HG03280 (cell line): ENCODE measurements around the gene CEP85L.

ENCODE experiments used
- ATAC-seq: cut with Tn5 transposase; IDR thresholded peaks from one replicate; pipeline ENCODE4 v1.9.1; 2021; ENCODE audit warnings: mild to moderate bottlenecking, moderate library complexity; ENCODE audit not compliant: unreplicated experiment

CEP85L gene

DNA sequence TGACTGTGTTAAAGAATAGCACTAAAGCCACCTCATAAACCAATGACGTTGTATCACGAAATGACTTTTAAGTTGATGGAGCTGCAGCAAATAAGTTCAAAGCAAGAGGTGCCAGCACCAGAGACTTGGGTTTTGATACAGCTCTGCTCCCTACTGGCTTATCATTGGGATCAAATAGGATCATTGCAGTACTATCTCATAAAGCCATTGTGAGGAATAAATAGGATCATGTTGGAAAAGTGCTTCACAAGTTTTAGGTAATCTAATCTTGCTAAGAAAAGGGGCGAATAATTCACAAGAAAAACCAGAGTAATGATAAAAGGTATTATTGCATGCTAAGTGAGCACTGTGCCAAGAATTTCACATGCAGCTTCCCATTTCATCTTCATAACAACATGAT, 10.4 kb upstream of the CEP85L start:
- ATAC-seq, result no peak

DNA sequence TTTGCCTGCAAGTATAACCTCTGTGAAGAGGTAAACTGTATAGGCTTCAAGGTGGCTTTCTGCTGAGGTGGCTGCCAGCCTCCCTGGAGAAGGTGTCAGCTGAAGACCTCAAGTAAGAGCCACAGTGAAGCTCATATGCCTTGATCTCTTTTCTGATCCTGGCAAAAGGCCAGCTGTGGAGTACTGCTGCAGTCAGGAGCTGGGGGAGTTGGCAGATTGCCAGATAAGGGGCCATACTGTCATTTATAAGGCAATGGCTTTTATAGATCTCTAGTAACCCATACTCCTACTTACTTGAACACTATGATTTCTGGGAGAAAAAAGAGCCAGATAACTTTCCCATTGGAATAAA, 8.8 kb upstream of the CEP85L start:
- ATAC-seq, result no peak

DNA sequence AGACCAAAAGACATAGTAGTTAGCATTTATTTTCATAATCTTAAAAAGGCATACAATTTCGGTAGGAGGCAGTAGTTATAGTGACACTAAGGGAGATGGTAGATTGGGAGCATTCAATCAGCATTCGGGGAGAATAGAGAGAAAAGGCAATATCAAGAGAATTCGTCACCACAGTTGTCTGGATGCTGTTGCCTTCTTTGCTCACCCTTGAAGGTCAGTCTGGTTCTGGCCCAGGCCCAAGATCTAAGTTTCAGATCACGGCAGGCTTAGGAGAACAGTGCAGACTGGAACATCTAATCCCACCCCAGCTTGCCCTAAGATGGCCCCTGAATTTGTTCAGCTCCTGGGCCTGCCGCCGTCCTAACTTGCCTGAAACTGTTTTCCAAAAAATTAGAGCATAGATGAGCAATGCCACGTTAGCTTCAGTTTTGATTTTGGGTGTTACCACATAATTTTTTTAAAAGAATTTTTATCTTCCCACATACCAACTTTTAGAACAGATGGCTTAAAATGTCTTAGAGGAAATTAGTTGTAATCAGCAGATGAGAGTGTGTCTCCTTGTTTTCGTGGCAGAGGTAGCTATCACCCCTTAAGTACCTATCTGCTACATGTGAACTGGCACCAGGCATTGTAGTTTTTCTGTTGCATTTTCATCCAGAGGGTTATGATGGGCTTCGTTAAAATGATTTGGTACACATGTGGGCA, 8.3 kb upstream of the CEP85L start:
- no peak for ATAC-seq

DNA sequence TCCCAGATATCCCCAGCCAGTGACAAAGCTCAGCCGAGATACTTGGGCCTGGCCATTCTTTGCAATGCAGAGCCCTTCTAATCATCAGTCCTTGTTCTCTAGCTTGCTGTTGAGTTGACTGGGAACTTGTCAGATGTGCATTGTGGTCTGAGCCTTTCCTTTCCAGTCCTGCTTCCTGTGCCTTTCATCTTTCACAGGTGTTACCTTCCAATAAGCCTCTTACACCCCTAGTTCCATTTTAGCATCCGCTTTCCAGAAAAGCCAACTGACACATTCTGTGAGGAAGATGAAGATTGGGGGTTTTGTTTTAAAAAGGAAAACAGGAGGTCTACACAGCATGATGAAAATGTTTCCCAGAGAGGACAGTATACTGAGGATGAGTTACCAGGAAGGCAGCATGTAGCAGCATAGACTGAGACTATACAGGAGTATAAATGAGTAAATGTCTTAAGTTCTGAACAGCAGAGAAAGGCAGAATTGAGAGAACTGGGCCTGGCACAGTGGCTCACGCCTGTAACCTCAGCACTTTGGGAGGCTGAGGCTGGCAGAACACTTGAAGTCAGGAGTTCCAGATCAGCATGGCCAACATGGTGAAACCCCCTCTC, 5.6 kb upstream of the CEP85L start:
- ATAC-seq, result no peak

DNA sequence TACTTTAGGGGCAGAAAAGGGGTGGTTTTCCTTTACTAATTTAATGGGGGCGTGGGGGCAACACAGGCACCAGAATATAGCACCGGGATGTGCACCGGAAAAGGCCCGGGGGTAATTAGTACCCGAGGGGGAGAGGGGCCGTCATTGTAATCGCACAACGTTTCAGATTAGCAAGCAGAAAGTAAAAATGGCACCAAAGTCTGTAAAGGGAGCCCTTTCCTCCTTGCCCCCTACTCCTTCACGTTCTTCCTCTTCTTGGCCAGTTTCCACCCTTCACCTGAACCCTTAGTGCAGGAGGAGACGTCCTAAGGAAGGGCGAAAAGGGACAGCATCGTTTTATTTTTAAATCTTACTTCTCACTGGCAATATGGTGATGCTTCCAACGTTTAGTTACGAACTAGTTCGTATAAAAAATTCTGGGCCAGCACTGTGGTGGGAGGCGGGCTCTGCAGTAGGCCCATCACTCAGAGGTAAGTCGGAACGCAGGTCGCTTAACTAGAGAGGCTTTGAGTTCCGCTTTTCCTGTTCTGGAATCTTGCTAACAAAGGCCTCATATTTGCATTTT, 742 bp upstream of the CEP85L start:
- ATAC-seq, result no peak

DNA sequence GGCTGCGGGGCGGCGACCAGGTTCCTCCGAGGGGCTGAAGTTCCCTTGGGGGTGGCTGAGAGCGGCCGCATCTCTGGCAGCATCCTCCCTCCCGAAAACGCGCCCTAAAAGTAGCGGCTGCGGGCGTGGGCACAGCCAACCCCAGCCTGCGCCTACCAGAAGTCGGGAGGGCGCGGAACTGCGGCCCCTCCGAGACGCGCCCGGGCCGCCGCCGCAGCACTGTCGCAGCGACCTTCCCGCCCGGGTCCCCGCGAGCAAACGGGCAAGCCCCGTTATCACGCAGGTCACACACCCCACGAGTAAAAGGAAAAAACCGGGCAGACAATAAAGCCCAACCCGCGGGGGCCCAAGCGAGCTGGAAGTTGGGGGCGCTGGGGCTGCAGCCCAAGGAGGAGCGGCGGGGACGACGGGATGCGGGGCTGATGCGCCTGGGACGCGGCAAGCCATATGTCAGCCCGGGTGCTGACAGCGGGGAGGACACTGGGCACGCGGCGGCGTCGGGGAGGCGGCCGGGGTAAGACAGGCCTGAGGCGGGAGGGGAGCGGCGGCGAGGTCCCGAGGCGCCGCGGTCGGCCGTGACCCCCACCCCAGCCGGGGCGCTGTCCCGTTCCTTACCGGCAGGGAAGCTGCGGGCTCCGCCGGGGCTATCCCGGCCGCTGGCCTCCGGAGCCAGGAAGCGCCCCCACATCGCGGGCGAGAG, 659 bp downstream of the CEP85L start:
- peak; percentile 36 for ATAC-seq

DNA sequence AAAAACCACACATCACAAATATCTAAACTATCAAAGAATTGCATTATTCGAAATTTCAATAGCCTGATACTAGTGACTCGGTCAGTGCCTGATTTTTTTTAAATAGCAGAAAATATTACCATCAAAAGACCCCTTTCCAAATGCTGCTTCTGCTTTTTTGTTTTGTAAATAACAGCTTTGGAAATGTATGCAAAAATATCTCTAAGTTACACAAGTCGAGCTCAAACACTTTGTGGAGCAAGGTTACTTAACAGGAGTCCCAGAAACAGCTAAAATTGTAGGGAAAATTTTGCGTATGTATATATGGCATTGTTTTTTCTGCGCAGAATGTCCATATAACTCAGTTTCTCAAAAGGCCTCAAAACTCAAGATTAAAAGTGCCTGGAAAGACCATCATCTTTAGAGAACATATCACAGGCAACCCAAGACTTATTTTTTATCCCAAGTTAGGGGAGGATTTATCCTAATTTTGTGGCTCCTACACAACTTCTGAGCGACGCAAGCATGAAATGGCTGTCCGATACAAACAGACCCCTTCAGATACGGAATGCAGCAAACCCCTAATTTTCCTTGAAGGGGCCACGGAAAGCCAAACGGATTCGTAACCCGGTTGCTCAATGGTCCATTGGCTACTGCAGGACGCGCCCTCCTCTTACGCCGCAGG, 1.3 kb downstream of the CEP85L start:
- no peak for ATAC-seq

DNA sequence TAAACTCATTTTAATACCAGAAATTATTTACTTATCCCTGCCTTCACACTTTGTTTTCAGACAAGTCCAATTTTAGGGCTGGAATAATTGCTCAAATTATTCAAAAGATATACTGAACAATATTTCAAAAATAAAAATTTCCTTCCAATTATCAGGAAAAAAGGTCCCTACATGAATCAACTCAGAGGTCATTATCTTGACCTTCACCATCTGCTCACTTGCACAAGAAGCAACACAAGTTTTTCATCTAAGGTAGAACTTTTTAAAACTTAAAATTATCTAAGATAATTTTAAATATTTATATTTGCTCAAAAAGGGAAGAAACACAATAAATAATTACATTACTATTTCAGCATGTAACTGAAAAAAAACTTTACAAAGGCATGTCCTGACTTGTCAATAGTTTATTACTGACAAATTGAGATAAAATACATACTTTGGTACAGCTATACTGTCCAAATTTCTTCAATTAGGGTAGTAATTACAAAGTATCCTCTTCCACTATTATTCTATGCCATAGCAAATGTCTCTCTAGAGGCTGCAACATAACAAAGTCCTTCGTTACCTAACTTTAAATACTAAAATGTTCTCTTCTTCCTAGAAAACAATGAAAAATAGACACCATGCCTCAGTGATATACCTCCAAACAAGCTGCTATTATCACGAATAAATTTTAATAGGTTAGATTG, 2.4 kb downstream of the CEP85L start:
- ATAC-seq, result no peak

DNA sequence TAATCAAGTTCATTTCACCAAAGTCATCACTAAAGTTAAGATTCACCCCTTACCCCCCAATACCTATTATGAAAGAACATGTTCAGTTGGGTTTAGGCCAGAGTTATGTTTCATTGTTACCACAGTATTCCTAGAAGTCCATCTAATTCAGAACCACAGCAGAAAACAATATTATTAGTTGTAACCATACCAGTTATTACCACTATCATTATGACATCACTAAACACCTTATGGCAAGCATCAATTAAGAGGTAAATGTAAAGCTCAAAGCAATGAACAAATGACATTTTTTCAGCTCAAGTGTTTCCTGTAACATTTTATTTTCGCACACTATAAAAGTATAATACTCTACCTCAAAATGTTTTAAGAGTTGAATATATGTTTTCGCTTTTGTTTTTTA, 4.4 kb downstream of the CEP85L start:
- ATAC-seq, result no peak

DNA sequence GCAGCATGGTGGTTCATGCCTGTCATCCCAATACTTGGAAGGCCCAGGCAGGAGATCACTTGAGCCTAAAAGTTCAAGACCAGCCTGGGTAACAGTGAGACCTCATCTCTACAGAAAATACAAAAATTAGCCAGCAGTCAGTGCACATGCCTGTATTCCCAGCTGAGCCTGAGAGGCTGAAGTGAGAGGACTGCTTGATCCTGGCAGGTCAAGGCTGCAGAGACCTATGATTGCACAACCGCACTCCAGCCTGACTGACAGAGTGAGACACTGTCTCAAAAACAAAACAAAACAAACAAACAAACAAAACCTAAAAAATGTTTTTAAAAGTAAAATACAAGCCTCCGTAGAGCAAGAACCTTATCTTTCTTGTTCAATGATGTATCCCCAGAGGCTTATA, 6.0 kb downstream of the CEP85L start:
- ATAC-seq, result no peak

DNA sequence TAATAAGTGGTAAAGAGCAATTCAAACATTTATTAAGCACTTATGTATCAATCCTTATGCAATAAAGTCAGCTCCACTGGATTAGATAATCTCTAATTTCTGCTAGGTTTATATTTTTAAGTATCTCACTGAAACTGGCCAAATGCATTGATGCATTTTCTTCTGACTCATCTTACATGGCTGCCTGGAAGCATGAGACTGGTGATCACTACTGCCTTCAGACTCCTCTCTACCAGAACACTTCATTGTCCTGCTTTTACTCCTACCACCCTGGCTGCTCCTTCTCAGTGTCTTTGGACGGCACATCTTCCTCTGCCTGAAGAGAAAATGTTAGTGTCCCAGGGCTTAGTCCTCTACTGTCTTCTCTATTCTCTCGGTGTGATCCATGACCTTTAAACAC, 7.4 kb downstream of the CEP85L start:
- ATAC-seq, result no peak

DNA sequence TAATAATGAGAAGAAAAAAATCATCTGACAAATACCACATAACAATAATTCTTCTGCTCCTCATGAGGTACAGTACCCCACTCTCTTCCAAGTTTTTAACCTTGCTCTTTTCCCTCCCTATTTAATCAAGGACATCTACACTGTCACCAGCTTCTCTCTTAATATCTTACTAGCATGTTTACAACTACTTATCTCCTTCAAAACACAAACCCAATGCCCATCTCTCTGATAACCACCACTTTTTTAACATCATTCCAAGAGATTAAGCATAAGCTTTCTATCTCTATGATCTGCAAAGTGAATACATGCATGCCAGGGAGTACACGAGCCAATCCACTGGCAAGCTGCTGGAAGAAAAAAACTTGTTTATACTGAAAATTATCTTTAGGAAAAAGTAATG, 10.3 kb downstream of the CEP85L start:
- ATAC-seq, result no peak

DNA sequence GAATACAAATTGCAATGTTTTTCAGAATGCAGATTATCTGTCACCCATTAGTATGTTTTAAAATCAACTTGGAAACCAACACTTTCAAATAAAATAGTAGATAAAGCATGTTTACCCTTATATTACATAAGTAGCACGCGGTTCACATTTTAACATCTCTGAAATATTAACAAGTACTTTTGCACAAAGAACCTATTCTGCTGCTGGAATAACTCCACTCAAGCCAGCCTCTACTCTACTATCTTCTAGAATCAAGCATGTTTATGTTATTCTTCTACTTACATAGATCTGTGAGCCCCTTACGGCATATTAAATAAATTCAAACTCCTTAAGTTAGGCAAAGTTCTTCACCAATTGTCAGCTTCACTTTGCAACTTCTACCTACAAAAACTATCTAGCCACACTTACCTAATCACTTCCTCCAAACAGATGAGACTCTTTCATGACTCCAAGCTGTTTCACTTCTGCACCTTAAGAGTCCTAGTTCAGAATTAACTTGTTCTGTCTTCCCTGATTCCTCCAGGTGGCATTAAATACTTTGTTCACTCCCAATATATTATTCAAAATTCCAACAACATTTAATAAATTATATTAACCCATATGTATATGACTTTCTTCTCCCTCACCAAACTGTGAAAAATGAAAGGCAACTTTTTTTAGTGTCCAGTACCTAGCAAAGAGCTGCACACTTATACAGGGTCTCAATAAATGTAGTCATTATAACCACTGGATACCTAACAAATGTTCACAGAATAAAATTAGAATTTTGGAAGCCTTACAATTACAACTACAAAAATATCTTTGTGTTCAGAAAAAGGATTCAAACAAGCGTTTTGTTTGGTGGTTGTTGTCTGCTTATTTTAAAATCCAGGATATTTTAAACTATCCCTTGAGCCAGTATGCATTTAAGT, 12.1 kb downstream of the CEP85L start:
- peak; percentile 82 for ATAC-seq

DNA sequence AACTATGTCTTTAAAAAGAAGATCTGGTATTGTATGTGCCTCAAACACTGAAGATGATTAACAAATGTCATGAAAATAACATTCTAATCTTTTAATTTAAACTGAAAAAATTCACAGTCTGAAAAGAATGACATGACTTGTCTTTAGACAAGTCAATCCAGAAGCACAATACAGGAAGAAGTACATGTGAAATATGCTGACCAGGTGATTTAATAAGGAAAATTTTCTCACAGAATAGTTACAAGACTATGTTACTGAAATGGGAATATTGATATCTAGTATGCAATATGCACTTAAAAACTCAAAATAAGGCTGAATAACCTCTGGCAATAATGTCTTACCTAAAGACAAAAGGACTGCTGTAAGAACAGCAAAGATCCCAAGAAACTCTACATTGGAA, 13.1 kb downstream of the CEP85L start:
- ATAC-seq, result no peak

DNA sequence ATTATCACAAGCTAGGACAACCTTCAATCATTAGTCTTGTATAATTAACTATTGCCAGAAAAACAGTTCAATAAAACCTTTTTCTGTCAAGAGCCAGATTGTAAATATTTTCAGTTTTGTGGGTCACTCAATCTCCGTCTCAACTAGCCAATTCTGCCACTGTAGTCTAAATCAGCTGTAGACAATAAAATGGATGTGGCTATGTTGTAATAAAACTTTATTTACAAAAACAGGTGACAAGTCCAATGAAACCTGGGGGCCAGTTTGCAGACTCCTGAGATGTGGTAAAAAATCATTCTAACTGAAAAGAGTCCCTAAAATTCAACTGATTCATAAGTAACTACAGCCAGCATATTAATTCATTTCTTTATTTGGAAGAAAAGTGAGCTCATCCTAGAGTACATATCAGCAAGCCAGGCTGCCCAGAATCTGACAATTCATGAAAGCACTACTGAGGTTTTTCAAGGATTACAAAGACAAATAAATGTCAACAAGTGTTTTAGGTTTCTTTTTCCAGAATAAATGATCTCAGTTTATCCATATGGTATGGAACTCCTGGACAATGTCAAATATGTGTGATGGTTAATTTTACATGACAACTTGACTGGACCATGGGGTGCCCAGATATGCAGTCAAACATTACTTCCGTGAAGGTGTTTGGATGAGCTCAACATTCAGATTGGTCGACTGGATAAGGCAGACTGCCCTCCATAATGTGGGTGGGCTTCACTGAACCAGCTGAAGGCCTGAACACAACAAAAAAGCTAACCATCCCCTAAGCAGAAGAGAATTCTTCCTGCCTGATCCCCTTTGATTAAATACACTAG, 15.3 kb downstream of the CEP85L start:
- ATAC-seq, result no peak

DNA sequence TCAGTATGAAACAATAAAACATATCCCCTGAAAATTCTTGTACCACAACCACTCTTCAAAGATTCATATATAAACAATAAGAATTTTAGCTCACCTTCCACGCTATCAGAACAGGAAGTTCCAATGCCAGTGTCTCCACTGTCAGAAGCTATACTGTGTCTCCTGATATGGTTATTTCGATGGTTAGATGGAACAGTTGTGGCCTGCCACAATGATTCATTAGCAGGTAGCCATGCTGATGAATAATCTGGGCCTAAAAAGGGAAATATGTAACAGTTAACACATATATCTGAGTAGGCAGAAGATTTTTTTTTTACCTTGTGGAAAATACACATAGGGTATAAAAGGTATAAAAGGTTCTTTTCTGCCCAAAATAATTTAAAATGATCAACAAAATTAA, 19.0 kb downstream of the CEP85L start:
- no peak for ATAC-seq

DNA sequence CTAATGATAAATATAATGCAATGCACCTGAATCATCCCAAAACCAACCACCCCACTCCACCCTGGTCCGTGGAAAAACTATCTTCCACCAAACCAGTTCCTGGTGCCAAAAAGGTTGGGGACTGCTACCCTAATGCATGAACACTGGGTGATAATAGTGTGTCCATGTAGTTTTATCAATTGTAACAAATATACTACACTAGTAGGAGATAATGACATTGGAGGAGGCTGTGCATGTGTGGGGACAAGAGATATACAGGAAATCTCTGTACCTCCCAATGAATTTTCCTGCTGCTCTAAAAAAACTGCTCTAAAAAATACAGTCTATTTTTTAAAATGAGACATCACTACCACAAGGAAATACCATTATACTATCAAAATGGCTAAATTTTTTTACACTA, 20.5 kb downstream of the CEP85L start:
- no peak for ATAC-seq

DNA sequence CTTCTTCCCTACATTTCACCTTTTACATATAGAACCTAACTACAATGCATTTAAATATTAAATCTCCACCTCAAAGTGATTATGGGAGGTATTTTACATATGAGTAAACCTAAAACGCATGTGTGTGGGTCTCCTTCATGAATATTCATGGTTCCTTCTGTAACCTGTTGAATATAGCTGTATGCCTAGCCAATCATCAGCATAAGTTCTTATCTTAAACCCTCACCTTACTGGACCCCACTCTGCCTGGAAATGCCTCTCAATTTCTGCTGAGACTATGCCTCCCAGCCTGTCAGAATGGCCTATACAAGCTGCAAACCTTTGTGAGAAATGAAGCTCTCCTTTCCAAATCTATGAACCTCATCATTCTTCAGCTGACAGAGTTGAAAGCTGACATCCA, 21.3 kb downstream of the CEP85L start:
- ATAC-seq, result no peak

DNA sequence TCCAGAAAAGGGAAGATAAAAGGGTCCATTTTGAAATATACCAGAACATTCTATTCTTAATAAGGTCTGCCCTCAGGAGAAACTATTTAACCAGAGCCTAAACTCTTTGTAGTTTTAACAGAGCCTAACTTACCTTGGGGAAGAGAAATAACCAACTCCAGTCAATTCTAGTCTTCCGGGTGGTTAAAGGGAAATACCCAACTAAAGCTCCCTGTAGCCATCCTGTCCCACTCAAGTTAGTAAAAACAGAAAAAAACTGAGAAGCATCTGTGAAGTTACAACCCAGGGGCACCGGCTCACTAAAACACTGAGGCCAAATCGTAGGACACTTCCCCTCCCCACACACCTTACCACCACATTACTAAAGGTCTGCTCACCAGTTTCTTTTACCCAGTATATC, 23.7 kb downstream of the CEP85L start:
- ATAC-seq, result no peak
